Stomach (tissue), 9 donors: ENCODE results near the gene TSPAN14. TPM values are rescaled to one million over a fixed set of nuclear protein-coding genes. Genes with fewer than 3 reads are reported as not detected.

Experiments
- DNase-seq, 2 donors: peaks; one replicate each; pipeline versions ENCODE4 v3.0.0 to v3.0.0-alpha.2; 2013 to 2019
- H3K27ac ChIP-seq, 5 donors: fragments of 200-600 bp in 4 of 5; sonication (generic) in 4 of 5; one replicate each; pipeline ENCODE4 v1.5.1; 2013 to 2019; ENCODE audit warnings: mild to moderate bottlenecking in 1 of 5, moderate library complexity in 1 of 5
- H3K27me3 ChIP-seq, 3 donors: fragments of 200-600 bp; sonication (generic); one replicate each; pipeline ENCODE4 v1.5.1; 2017 to 2019; ENCODE audit warnings: mixed run types in 1 of 3
- H3K36me3 ChIP-seq, 4 donors: fragments of 200-600 bp; sonication (generic); 1 replicate in 3 of 4; 2 replicates in 1 of 4; pipeline ENCODE4 v1.5.1; 2016 to 2019
- H3K4me1 ChIP-seq, 4 donors: fragments of 200-600 bp; sonication (generic); one replicate each; pipeline ENCODE4 v1.5.1; 2016 to 2019
- H3K4me3 ChIP-seq, 4 donors: fragments of 200-600 bp; sonication (generic) in 3 of 4; one replicate each; pipeline ENCODE4 v1.5.1; 2016 to 2019; ENCODE audit warnings: mild to moderate bottlenecking in 1 of 4
- H3K9me3 ChIP-seq, 4 donors: fragments of 200-600 bp; sonication (generic); one replicate each; pipeline ENCODE4 v1.5.1; 2016 to 2019
- EP300 ChIP-seq: sonication (generic); formaldehyde crosslinking; IDR thresholded peaks from one replicate; pipeline ENCODE4 v1.6.1; 2017; ENCODE audit warnings: antibody characterized with exemption
- POLR2A ChIP-seq, 4 donors: fragments of 450-650 bp; IDR thresholded peaks; one replicate each; pipeline ENCODE4 v1.6.1; 2016; ENCODE audit warnings: antibody characterized with exemption in 4 of 4, control low read depth in 2 of 4, mild to moderate bottlenecking in 1 of 4, moderate library complexity in 1 of 4
- POLR2AphosphoS5 ChIP-seq, 3 donors: sonication (generic); formaldehyde crosslinking; IDR thresholded peaks; one replicate each; pipeline ENCODE4 v1.6.1; 2016; ENCODE audit warnings: antibody characterized with exemption in 3 of 3
- WGBS, 5 donors: extraction: QIAGEN DNeasy Blood & Tissue Kit in 3 of 5; methylation state at CpG; one replicate each; pipeline versions ENCODE4 v1.1.5 to v1.1.7; 2013 to 2018; 5-methylcytosine and 5-hydroxymethylcytosine counted together
- intact Hi-C: fragments of 100-400 bp; cut with DNase I; formaldehyde crosslinking; loops from one replicate; pipeline ENCODE4 v1.15.1; 2023; ENCODE audit warnings: low total_unique reads
- polyA plus RNA-seq, 3 donors: library from polyadenylated mRNA; stranded (reverse); fragments of 200-250 nt; gene quantifications; one replicate each; pipeline ENCODE4 v1.2.3, GENCODE V29; 2013
- total RNA-seq, 5 donors: library from RNA; depleted of rRNA; stranded (reverse); fragments of >200 nt; gene quantifications; one replicate each; pipeline versions ENCODE4 v1.1.0 to v1.2.3, GENCODE V29; 2014 to 2016
- TF ChIP-seq, protein P1 (sequence below), 7 experiments: fragments of 450-650 bp in 4 of 7; fragments of 200-600 bp in 3 of 7; sonication (generic) in 3 of 7; IDR thresholded peaks; one replicate each; pipeline ENCODE4 v1.5.1; 2016 to 2019; ENCODE audit warnings: antibody characterized with exemption in 7 of 7, control low read depth in 2 of 7, mild to moderate bottlenecking in 1 of 7
- donor health status: healthy with polysubstance abuse.
- donor health status: Bipolar disorder and iron deficiency.
- donor health status: healthy.

The TSPAN14 gene
- total and polyA plus RNA-seq, 8 donors, result 7.0 to 82.6 (median 30.5) TPM

DNA sequence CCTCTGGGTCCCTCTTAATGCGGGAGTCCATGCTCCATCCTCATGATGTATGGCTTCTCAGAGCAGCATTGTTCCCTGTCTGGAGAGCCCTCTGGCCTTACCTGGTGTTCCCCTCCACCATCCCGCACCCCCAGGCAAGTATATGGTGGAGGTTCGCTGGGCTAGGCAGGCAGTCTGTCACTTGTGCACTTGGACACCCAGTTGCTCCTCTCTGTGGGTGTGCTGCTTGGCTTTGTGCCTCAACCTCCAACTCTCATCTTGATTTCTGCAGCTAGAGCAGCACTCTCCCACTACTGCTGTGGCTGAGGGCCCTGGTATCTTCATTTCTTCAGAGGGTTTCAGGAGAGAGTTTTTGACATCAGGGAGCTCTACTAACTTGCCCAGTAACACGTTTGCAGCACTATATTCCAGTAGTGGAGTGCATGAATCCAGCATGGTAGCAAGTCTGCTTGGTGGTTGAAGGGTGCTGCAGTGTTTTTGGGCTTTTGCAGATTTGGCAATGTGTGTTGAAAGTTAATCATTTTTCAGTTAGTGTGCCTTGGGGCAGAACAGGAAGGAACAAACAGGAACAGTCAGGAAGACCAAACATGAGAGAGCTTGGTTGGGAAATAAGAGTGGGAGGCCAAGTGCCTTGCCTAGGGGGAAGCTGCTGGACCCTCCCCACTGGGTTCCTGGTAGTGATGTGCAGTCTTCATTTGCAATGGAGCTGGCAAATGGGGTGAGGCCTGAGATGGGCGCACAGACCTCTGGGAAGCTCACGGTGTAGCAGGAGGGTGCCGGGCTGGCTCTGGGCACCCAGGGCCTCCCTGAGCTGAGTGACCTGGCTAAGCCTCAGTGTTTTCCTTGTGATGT is 37.4 kb downstream of the TSPAN14 start:
- peak overlapping the region in 4 of 5 donors; percentile 21 to 77 (median 44) for H3K27ac ChIP-seq
- intact Hi-C loops, result no loop called here

DNA sequence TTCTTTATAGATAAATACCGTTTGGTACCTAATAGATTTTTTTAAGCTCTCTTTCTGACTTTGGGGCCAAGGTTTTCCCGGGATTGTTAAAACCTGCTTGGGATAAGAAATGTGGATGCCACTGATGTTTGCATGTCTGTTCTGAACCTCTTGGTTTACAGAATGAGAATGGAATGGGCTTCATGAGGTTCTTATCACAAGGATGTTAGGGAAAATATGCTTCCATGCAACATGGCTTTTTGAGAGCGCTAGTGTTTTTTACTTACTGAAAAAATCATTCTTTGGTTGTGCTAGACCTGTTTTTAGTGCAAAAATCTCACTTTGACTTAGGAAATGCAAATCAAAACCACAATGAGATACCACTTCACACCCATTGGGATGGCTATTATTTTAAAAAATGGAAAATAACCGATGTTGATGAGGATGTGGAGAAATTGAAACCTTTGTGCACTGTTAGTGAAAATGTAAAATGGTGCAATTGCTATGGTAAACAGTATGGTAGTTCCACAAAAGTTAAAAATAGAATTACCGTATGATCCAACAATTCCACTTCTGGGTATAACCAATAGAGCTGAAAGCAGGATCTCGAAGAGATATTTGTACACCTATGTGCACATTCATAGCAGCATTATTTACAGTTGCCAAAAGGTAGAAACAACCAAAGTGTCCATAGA is 38.9 kb downstream of the TSPAN14 start:
- TF ChIP-seq POLR2A (IDR thresholded peaks at IDR 0.05) (no peak), POLR2AphosphoS5 (IDR thresholded peaks at IDR 0.05) (no peak), EP300 (no peak)
- no peak for DNase-seq
- Histone ChIP-seq H3K27ac (peak overlapping the region in 4 of 5 donors; percentile 30 to 77 (median 50)), H3K9me3 (no peaks in the 10 kb centered on the region), H3K4me1 (peaks cover 62 to 99% (median 70%) of the 10 kb centered on the region in 4 donors), H3K36me3 (peaks cover 14 to 42% (median 34%) of the 10 kb centered on the region in 4 donors), H3K27me3 (no peaks in the 10 kb centered on the region), H3K4me3 (no peak overlapping the region)
- intact Hi-C loops, result no loop called here
- 61 to 76% (median 71%) methylated on average over 6 of the region's 6 CpGs for WGBS, 5 donors

More for the DNA sequence above, 37.4 kb downstream of the TSPAN14 start:
- TF ChIP-seq POLR2AphosphoS5 (IDR thresholded peaks at IDR 0.05), result peak in 1 of 3 donors; percentile 6
- TF ChIP-seq, protein P1, sequence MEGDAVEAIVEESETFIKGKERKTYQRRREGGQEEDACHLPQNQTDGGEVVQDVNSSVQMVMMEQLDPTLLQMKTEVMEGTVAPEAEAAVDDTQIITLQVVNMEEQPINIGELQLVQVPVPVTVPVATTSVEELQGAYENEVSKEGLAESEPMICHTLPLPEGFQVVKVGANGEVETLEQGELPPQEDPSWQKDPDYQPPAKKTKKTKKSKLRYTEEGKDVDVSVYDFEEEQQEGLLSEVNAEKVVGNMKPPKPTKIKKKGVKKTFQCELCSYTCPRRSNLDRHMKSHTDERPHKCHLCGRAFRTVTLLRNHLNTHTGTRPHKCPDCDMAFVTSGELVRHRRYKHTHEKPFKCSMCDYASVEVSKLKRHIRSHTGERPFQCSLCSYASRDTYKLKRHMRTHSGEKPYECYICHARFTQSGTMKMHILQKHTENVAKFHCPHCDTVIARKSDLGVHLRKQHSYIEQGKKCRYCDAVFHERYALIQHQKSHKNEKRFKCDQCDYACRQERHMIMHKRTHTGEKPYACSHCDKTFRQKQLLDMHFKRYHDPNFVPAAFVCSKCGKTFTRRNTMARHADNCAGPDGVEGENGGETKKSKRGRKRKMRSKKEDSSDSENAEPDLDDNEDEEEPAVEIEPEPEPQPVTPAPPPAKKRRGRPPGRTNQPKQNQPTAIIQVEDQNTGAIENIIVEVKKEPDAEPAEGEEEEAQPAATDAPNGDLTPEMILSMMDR (IDR thresholded peaks at IDR 0.05), result no peak
- peak in 1 of 2 donors; percentile 24 for DNase-seq
- 79 to 83% (median 81%) methylated on average over 7 of the region's 7 CpGs for WGBS, 5 donors
- H3K36me3 ChIP-seq, result peaks cover 14 to 42% (median 34%) of the 10 kb centered on the region in 4 donors
- no peak overlapping the region for H3K4me3 ChIP-seq
- no peaks in the 10 kb centered on the region for H3K27me3 ChIP-seq
- H3K4me1 ChIP-seq, result peaks cover 60 to 99% (median 71%) of the 10 kb centered on the region in 4 donors
- H3K9me3 ChIP-seq, result no peaks in the 10 kb centered on the region

DNA sequence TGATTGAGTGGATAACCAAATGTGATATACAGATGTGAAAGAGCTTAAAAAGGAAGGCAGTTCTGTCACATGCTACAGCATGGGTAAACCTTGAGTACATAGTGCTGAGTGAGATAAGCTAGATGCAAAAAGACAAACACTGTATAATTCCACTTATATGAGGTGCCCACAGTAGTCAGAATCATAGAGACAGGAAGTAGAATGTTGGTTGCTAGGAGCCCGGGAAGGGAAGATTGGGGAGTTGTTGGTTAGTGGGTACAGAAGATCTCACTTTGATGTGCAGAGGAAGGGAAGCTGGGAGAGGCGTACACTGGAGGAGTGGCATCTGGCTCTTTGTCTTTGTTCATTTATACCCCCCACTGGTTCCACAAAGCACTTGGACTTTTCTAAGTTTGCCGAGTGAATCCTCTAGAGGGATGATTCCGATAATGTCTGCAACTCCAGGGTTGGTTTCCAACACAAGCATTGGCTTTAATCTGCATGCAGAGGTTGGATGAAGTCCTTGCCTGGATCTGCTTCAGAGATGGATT is 39.5 kb downstream of the TSPAN14 start:
- Histone ChIP-seq H3K27ac (peak overlapping the region in 4 of 5 donors; percentile 30 to 77 (median 50)), H3K9me3 (no peaks in the 10 kb centered on the region)
- WGBS, 5 donors, result 28 to 31% (median 30%) methylated on average over 4 of the region's 4 CpGs

DNA sequence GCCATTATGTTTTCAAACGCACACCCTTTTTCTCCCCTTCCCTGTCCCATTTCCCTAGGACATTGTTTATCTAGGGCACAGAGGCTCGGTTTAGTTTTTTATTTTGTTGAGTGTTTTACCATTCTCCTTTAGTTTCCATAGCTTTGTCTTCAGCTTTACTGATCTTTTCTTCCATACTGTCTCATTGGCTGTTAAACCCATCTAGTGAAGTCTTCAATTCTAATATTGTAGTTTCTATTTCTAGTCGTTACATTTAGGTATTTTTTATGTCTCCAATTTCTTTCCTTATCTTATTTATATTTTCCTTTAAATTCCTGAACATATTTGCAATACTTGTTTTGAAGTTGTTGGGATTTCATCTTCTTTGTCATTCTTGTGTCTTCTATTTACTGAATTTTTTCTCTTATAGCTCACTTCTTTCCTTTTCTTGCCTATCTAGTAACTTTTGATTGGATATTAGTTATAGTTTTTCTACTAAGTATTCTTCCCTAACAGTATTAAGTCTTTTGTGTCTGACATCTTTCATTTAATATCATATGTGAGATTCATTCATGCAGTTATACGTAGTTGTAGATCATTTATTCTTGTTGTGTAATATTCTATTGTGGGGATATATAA is 42.6 kb downstream of the TSPAN14 start:
- no peaks in the 10 kb centered on the region for H3K9me3 ChIP-seq
- DNase-seq, result no peak
- WGBS, 5 donors, result 89 to 96% (median 95%) methylated on average over 4 of the region's 4 CpGs
- H3K36me3 ChIP-seq, result peaks cover 0 to 15% (median 8%) of the 10 kb centered on the region in 4 donors
- intact Hi-C loops, result no loop called here
- peaks cover 72 to 99% (median 85%) of the 10 kb centered on the region in 4 donors for H3K4me1 ChIP-seq
- peak overlapping the region in 4 of 5 donors; percentile 73 to 91 (median 84) for H3K27ac ChIP-seq
- no peaks in the 10 kb centered on the region for H3K27me3 ChIP-seq
- H3K4me3 ChIP-seq, result no peak overlapping the region
- no peak for TF ChIP-seq POLR2AphosphoS5 (IDR thresholded peaks at IDR 0.05)
- TF ChIP-seq EP300, result no peak
- TF ChIP-seq POLR2A (IDR thresholded peaks at IDR 0.05), result no peak
- TF ChIP-seq, protein P1 (IDR thresholded peaks at IDR 0.05), result no peak

More for the DNA sequence above, 39.5 kb downstream of the TSPAN14 start:
- peaks cover 67 to 99% (median 71%) of the 10 kb centered on the region in 4 donors for H3K4me1 ChIP-seq
- H3K4me3 ChIP-seq, result no peak overlapping the region
- peaks cover 14 to 42% (median 34%) of the 10 kb centered on the region in 4 donors for H3K36me3 ChIP-seq
- no peaks in the 10 kb centered on the region for H3K27me3 ChIP-seq
- DNase-seq, result peak; percentile 20 to 53
- intact Hi-C loops, result no loop called here
- TF ChIP-seq POLR2A (IDR thresholded peaks at IDR 0.05) (no peak), EP300 (no peak)
